HG02938 (cell line): ENCODE measurements around the gene NIBAN1.
A peak's percentile ranks its signal among the peaks of the same experiment; 100 is the strongest.
"Not testable (repeated sequence)": the region's sequence is repeated elsewhere in the genome, so short reads cannot be mapped to it uniquely, and the experiment has no call there.

ENCODE experiments used
- ATAC-seq: cut with Tn5 transposase; IDR thresholded peaks from one replicate; pipeline ENCODE4 v1.9.1; 2021; ENCODE audit warnings: mild to moderate bottlenecking, moderate library complexity; ENCODE audit not compliant: unreplicated experiment

NIBAN1 gene, protein sequence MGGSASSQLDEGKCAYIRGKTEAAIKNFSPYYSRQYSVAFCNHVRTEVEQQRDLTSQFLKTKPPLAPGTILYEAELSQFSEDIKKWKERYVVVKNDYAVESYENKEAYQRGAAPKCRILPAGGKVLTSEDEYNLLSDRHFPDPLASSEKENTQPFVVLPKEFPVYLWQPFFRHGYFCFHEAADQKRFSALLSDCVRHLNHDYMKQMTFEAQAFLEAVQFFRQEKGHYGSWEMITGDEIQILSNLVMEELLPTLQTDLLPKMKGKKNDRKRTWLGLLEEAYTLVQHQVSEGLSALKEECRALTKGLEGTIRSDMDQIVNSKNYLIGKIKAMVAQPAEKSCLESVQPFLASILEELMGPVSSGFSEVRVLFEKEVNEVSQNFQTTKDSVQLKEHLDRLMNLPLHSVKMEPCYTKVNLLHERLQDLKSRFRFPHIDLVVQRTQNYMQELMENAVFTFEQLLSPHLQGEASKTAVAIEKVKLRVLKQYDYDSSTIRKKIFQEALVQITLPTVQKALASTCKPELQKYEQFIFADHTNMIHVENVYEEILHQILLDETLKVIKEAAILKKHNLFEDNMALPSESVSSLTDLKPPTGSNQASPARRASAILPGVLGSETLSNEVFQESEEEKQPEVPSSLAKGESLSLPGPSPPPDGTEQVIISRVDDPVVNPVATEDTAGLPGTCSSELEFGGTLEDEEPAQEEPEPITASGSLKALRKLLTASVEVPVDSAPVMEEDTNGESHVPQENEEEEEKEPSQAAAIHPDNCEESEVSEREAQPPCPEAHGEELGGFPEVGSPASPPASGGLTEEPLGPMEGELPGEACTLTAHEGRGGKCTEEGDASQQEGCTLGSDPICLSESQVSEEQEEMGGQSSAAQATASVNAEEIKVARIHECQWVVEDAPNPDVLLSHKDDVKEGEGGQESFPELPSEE

DNA sequence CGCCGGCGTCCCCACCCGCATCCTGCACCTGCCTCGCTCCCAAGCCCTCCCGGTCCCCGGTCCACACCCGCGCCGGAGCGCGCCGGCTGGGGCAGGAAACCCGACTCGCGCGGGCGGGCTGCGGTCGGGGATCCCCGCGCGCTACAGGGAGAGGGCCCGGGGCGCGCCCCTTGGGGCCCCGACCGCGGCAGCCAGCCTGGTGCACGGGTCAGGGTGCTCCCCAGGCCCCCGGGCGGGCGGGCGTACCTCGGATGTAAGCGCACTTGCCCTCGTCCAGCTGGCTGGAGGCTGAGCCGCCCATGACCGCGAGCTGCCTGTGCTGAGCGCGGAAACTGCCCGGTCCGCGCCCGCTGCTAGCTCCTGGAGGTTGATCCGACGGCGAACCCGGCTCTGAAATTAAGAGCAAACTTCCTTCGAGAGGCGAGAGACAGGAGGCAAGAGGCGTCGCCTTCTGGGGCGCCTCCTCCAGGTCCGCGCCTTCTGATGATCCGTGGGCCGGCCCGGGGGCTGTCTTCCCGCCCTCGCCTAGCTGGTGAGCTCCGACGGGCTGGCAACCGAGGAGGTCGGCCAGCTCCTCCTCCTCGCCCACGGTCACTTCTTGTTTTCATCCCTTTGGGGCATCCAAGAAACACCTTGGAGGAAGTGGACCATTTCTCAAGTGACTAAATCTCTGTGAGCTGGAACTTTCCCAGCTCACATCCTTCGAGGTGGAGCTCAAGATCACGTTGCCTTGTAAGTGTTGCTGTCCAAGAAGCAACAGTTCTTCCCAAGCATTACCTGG is at the start of gene NIBAN1:
NIBAN1 (minus strand) TSS at position 453 of the 781 bp plus-strand sequence; CDS start at position 301, 152 bp downstream.
- peak; percentile 63 for ATAC-seq

DNA sequence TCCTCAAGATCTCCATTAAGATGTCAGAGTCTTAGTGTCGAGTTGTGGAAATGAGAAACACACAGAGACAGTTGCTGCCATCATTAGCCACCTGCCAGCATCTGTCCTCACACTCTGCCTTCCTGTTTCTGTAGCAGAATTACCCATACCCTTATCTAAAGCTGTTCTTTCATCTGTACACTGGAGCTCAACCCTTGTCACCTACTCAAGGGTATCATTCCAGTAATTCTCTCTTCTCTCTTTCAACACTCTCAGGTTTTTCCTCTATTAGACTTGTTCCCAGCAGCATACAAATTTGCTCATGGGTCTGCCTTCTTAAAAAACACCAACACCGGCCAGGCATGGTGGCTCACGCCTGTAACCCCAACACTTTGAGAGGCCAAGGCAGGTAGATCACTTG is 43.7 kb upstream of the NIBAN1 start:
- ATAC-seq: no peak

DNA sequence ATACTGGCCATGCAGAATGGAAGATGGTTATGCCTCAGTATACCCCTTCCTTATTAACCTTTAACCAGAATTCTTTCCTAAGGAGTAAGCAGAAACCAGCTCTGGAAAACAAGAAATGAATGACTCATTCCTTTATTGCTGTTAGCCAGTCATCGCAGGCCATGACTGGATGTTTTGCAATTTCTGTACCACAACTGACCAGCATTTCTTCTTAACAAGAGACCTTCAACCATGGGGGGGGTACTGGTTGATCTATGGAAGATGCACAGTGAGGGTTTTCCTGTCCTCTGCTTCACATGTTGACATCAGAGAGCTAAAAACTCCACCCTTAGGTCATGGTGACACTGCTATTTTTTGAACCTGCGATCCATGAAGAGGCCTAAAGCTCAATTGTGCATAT is 43.0 kb upstream of the NIBAN1 start:
- ATAC-seq: no peak

DNA sequence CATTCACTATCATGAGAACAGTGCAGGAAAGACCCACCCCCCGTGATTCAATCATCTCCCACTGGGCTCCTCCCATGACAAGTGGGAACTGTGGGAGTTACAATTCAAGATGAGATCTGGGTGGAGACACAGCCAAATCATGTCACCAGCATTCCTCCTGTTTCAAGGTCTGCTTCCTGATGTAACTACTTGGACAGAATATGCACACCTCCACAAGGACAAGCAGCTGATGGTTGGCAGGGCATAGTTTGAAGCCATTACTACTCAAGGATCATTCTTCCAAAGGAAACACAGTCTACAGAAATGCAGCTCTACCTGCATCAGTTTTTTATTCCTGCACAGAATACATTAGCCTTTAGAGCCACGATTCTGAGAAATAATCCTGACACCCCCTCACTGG is 42.6 kb upstream of the NIBAN1 start:
- ATAC-seq: no peak

DNA sequence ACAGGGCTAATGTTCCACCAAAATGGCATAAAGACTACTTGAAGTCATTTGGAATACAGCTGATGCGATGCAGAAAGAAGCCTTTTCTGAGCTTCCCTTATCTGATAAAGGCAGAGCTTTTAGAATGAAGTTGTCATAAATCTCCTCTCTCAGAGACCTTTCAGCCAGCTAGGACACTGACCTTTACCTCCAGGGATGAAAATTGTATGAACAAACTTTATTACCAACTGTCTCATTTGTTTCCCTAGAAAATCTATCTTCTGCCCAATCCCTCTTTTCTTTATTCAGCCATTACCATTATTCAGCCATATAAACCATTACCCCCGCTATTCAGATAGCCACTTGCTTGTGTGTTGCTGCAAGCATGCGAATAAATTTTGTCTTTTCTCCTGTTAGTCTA is 41.3 kb upstream of the NIBAN1 start:
- no peak for ATAC-seq

DNA sequence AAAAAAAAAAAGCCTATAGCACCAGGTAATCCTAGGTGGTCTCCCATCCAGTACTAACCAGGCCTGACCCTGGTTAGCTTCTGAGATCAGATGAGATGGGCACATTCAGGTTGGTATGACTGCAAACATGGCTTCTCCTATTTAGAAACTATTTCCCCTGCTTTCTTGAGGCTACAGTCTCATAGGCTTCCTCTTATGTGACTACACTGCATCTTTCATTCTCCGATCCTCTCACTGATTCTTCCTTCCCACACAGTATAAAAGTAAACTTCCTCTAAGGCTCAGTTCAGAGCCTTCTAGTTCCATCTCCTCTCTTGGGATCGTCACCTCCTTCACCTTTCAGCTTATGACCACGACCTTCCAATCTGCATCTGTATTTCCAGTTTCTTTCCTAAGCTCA is 40.6 kb upstream of the NIBAN1 start:
- no peak for ATAC-seq

DNA sequence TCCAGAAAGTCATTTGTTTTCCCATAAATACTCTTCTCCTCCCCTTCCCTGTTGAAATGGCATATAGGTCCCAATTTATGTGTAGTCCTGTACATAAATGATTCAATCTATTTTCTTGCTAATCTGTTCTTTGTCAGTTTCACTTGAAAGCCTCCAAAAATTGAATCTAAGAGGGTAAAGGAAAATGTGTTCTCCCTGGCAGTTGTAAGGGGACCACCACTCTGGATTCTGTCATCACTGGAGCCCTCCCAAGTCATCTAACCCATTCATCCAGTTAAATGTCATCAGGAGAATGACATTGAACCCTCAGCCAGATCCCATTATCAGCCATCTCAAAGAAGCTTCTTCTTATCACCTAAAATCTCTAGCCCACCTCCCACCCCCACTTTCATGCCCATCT is 36.1 kb upstream of the NIBAN1 start:
- no peak for ATAC-seq

DNA sequence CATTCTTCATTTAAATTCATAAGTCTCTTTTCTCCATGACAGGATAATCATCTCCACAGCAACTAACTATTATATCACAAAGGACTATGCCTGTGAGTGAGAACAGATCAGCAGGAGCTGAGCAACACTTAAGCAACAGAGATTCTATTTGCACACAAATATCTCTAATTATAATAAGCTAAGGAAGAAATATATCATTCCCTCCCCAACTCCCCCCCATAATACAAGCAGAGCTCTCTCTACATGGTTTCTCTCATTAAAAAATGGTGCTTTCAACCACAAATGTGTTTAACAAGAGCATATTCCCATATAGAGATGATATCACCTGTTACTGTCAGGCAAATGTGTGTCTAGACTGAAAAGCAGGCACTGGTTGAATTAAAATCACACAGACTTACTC is 34.5 kb upstream of the NIBAN1 start:
- no peak for ATAC-seq

DNA sequence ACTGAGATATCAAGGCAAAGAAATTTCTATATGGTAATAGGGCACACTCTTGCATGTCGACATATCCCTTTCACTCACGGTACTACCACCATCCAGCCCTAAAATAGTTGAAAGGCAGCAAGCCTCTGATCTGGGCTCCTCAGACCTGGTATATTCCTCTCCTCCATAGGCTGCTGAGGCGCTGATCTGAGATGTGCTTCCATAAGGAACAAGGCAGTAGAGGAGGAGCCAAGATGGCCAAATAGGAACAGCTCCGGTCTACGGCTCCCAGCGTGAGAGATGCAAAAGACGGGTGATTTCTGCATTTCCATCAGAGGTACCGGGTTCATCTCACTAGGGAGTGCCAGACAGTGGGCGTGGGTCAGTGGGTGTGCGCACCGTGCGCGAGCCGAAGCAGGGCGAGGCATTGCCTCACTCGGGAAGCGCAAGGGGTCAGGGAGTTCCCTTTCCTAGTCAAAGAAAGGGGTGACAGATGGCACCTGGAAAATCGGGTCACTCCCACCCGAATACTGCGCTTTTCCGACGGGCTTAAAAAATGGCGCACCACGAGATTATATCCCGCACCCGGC is 27.1 kb upstream of the NIBAN1 start:
- not testable (repeated sequence) for ATAC-seq

DNA sequence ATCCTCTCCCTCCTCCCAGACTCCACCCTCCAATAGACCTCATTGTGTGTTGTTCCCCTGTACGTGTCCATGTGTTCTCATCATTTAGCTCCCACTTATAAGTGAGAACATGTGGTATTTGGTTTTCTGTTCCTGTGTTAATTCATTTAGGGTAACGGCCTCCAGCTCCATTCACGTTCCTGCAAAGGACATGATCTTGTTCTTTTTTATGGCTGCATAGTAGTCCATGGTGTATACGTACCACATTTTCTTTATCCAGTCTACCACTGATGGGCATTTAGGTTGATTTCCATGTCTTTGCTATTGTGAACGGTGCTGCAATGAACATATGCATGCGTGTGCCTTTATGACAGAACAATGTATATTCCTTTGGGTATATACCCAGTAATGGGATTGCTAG is 25.7 kb upstream of the NIBAN1 start:
- ATAC-seq: not testable (repeated sequence)

DNA sequence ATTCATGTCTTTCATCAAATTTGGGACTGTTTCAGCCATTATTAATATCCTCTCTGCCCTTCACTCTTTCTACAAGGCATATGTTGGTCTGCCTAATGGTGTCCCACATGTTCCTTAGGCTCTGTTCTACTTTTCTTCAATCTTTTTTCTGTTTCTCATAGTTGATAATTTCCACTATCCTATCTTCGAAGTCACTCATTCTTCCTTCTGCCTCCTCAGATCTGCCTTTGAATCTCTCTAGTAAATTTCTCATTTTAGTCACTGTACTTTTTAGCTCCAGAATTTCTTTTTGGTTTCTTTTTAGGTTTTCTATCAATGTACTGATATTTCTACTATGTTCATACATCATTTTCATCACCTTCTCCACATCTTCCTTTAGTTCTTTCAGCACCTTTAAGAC is 20.0 kb upstream of the NIBAN1 start:
- ATAC-seq: no peak

DNA sequence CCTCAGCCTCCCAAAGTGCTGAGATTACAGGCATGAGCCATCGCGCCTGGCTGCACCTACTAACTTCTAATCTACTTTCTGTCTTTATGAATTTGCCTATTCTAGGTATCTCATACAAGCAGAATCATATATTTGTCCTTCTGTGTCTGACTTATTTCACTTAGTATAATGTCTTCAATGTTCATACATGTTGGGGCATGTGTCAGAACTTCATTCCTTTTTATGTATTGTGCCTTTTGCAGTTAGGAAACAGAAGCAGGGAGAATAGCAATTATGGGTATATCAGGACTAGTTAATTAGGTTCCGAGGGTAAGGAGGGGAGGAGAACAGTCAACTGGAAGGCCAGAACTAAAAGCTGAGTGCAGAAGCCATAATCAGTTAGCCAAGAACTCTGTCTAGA is 18.0 kb upstream of the NIBAN1 start:
- no peak for ATAC-seq

DNA sequence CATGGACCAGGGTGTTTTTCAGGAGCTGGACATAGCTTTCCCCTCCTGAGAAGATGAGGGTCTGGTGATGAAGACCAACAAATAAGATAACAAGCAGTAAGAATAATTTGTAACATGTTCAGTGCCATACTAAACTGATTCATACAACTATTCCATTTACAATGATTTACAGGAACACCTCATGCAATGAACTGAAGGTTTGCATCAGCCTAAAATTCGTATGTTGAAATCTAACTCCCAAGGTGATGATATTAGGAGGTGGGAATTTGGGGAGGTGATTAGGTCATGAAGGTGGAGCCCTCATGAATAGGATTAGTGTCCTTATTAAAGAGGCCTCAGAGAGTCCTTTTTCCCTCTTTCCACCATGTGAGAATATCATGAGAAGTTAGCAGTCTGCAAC is 15.9 kb upstream of the NIBAN1 start:
- no peak for ATAC-seq

DNA sequence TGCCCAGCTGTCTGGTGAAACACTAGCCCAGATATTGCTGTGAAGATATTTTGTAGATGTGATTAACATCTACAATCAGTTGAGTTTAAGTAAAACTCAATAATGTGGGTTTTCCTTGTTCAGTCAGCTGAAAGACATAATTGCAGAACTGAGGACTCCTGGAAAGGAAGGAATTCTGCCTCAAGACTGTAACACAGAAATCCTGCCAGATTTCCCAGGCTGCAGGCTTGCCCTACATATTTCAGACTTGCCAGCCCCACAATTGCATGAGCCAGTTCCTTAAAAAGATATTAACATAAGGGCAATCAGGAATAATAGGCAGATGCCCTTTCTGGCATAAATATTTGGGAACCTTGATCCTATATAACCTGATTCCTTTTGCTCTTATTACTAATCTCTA is 14.2 kb upstream of the NIBAN1 start:
- ATAC-seq: no peak

DNA sequence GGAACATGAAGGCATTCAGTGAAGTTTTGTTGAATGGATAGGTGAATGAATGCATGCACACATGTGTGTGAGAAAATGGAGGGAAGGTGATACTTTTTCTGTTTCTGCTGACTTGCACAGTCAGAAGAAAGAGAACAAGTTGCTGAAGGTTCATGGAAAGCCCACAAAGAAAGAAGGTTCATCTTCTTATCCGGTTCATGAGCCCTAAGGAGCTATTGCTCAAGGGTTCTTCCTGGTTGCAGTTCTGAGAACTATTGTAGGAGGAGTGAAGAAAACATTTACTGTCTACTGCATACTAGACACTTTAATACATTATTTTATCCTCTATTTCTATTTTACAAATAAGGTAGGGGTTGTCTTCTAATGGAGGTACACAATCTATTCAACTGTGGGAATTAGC is 13.4 kb upstream of the NIBAN1 start:
- ATAC-seq: no peak

DNA sequence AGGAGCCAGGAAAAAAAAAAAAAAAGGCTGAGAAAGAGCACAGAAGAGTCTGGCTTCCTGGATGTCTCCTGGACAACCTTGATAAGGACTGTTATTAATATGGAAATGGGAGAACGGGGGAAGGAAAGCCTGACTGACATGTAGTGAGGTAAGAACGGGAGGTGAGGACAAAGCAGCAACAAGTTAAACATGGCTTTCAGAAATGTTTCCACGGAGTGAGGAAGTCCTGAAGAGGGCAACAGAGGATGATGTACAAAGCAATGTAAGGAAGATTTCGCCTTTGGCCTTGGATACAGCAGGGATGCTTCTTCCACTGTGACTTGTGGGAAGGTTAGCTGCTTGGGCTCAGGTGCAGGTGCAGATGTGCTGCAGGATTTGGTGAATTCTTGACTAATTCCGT is 11.9 kb upstream of the NIBAN1 start:
- ATAC-seq: no peak

DNA sequence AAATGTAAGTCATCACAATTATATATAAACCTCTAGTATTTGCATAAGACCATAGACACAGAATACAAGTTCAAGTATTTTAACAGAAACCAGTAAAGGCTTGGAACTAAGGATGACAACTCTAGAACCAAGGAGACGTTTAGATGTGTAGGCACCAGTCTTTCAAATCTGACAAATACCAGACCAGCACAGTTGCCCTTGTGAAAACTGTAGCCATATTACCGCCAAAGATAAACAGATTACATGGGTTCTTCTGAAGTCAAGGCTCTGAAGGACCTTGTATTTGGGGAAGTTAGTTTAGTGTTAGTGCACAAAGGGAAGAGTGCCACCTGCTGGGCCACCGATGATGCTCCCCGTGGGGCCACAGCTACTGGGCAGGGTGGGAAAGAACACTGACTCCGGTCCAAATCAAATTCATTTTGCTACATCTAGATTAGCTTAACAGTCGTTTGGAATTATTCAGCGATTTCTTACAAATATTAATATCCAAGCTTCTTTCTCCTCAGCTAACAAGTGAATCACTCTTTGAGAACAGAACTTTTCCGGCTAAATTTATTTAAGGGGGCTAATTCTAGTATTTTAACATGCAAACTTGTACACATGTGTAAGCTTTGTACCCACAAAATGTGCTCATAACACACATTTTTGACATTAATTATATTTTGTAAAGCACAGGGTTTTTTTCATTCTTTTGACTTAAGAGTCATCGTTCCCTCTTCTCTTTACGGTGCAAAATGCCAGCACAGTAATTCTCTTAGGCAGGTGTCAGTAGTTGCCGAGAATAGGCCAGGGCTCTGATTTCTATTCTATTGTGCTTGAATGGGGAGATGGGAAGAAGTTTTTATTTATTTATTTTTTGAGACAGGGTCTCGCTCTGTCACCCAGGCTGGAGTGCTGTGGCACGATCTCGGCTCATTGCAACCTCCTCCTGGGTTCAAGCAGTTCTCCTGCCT is 8.0 kb upstream of the NIBAN1 start:
- peak; percentile 94 for ATAC-seq

DNA sequence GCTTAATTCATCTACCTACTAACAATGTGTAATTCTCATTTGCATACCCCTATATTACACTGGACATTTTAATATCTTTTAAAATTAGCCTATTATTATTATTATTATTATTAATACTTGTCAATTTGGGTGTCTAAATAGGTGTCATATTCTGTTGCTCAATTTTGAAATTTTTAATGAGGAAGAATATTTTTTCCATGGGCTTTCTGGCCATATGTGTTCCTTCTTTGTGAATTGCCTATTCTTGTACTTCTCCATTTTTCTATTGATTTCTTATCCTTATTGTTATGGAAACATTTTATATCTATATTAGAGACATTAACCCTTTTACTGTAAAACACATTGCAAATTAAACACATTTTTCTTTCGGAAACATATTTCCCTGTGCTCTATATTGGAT is 6.4 kb upstream of the NIBAN1 start:
- no peak for ATAC-seq

DNA sequence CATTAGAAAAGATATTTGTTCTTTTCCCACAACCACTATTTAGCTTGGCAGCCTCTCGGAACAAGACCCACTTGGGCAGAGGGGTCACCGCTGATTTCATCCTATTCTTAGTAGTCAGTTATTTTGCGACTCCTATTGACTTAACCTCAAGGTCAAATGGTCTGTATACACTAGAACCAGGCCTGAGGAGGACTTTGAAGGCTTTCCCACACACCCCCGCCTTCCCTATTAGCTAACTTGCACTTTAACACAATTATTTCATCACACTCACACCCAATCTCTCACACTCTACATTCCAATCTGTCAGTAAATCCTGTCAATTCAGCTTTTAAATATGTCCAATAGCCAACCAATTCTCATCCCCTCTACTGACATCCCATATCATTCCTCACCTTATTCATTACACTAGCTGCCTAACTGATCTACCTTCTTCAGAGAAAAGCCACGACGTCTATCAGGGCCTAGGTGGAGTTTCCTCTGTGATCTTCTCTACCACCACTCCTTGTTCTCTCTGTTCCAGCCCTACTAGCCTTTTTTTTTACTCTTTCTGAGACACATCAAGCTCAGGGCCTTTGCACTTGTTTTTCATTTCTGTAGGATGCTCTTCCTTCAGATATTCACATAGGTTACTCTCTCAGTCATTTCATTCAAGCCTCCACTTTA is 1.0 kb upstream of the NIBAN1 start:
- no peak for ATAC-seq

DNA sequence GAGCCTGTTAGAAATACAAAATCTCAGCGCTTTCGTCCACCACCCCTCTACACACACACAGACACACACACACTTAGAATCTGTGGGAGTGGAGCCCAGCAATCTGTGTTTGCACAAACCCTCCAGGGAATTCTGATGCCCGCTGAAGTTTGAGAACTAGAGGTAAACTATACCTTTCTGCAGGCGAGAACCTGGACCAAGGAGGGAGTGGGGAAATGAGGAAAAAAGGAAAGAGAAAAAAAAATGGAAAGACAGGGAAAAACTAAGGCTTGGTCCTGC is 468 bp upstream of the NIBAN1 start:
- no peak for ATAC-seq
